Kidney (tissue), 22 donors: ENCODE data around the gene CGA. TPM values are rescaled to one million over a fixed set of nuclear protein-coding genes. Genes with fewer than 3 reads are reported as not detected.
"Not testable (repeated sequence)": the region's sequence is repeated elsewhere in the genome, so short reads cannot be mapped to it uniquely, and the experiment has no call there.

Source experiments
- DNase-seq, 5 donors: peaks; one replicate each; pipeline ENCODE4 v3.0.0-alpha.2; 2013 to 2020
- FAIRE-seq: peaks from 2 replicates; lab custom pipeline; 2012; peaks lifted over from hg19 to GRCh38; lab: Jason Lieb, UNC
- H3K27ac ChIP-seq, 2 donors: one replicate each; pipeline ENCODE4 v1.7.0; 2013; ENCODE audit warnings: low read depth in 2 of 2, low read length in 2 of 2, inconsistent platforms in 1 of 2
- H3K27me3 ChIP-seq: one replicate; pipeline ENCODE4 v1.7.1; 2013; ENCODE audit warnings: low read length, inconsistent platforms; ENCODE audit not compliant: control insufficient read depth, insufficient read depth
- H3K36me3 ChIP-seq, 3 donors: one replicate each; pipeline versions ENCODE4 v1.7.0 to v1.7.1; 2013; ENCODE audit warnings: low read length in 3 of 3, control low read depth in 1 of 3, inconsistent platforms in 1 of 3; ENCODE audit not compliant: insufficient read depth in 3 of 3, control insufficient read depth in 2 of 3
- H3K4me1 ChIP-seq, 3 donors: one replicate each; pipeline versions ENCODE4 v1.7.0 to v1.7.1; 2013; ENCODE audit warnings: low read length in 3 of 3, inconsistent platforms in 1 of 3, low read depth in 1 of 3; ENCODE audit not compliant: control insufficient read depth in 2 of 3, insufficient read depth in 2 of 3
- H3K4me3 ChIP-seq, 3 donors: one replicate each; pipeline versions ENCODE4 v1.7.0 to v1.8.1; 2013; ENCODE audit warnings: low read length in 3 of 3, control low read depth in 1 of 3, inconsistent platforms in 1 of 3
- H3K9ac ChIP-seq, 3 donors: one replicate each; pipeline versions ENCODE4 v1.7.0 to v1.7.1; 2013; ENCODE audit warnings: low read length in 3 of 3, control low read depth in 1 of 3, inconsistent platforms in 1 of 3
- H3K9me3 ChIP-seq, 3 donors: one replicate each; pipeline versions ENCODE4 v1.7.0 to v1.7.1; 2013; ENCODE audit warnings: low read length in 3 of 3, control low read depth in 1 of 3, inconsistent platforms in 1 of 3; ENCODE audit not compliant: control insufficient read depth in 2 of 3, insufficient read depth in 1 of 3
- intact Hi-C: fragments of 100-400 bp; cut with DNase I; formaldehyde crosslinking; loops from one replicate; pipeline ENCODE4 v1.11.1; 2022
- long read RNA-seq, 10 donors: library from polyadenylated mRNA in 1 of 10; unstranded in 1 of 10; transcript quantifications; one replicate each; pipeline ENCODE4 v2.0.0 and lab custom pipeline, GENCODE V29; 2021 to 2026
- polyA plus RNA-seq: library from polyadenylated mRNA; stranded (reverse); fragments of 350-450 nt; fragmentation: Illumina TruSeq; extraction: RNeasy Lipid Tissue Mini Kit (QIAGEN cat#74804); gene quantifications from one replicate; pipeline ENCODE4 v1.2.3, GENCODE V29; 2014; ENCODE audit warnings: low read depth, low replicate concordance; ENCODE audit not compliant: insufficient read depth
- total RNA-seq: library from RNA; stranded (reverse); fragmentation: NEBNext Ultra II Directional; extraction: Animal tissue kit (Norgen Biotek cat#: 25700); gene quantifications from one replicate; pipeline ENCODE4 v1.2.1, GENCODE V29; 2021
- TF ChIP-seq, protein P1 (sequence below): IDR thresholded peaks from 3 replicates; pipeline ENCODE4 v1.5.1; 2012; ENCODE audit warnings: mild to moderate bottlenecking, moderate library complexity, borderline replicate concordance; ENCODE audit not compliant: insufficient read depth; ENCODE audit errors: extremely low read depth
- donor health status: control.
- donor health status: control.
- donor health status: control.
- donor health status: control.
- donor health status: control.
- donor health status: DM: yes; HTN: yes; CAD: no.
- donor health status: Normal renal cell carcinoma (clear cell type).

The CGA gene
- total RNA-seq: not detected
- polyA plus RNA-seq: 2.8 TPM
- long read RNA-seq, donor 1: 0 reads
- long read RNA-seq, donor 2: 0 reads
- long read RNA-seq, donor 3, transcript CGA-204 (4 exons, 1,010 nt): major isoform, 18 of 27 reads
- long read RNA-seq, donor 3, partial matches to known transcripts: 9 of 27 reads
- long read RNA-seq, donor 3, other reads (novel, unspliced or antisense): 0 of 27 reads
- long read RNA-seq, donor 4: 0 reads
- long read RNA-seq, donor 5: 0 reads
- long read RNA-seq, donor 6: 0 reads
- long read RNA-seq, donor 7: 0 reads
- long read RNA-seq, donor 8: 0 reads
- long read RNA-seq, donor 9: 0 reads
- long read RNA-seq, donor 10, transcript CGA-206 (3 exons, 832 nt): minor isoform, 6 of 141 reads
- long read RNA-seq, donor 10, transcript CGA-204 (4 exons, 1,010 nt): major isoform, 131 of 141 reads
- long read RNA-seq, donor 10, partial matches to known transcripts: 0 of 141 reads
- long read RNA-seq, donor 10, other reads (novel, unspliced or antisense): 0 of 141 reads

DNA sequence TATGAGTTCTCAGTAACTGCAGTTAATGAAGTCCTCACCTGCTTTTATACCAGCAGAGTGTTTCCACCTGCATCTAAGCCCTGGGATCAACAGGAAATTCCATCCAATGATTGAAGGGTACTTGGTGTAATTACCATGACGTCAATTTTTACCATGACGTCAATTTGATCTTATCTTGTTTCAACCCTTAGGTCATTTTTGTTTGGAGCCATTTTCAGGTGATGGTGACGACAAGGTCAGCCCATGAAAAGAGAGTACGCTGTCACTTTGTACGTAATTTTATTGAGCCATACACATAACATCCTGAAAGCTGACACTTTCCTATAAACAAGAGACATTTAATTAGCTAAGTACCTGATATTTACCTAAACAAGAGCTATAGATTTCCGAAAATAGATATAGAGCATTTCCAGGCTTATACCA lies at the start of gene CGA:
TSS of gene CGA (minus strand) at position 20 of the 423 bp plus-strand sequence. CDS start 6,906 bp downstream, outside the sequence.
- H3K4me3 ChIP-seq: no peak within 1 kb of the TSS
- H3K9me3 ChIP-seq: no peaks in the 10 kb centered on the region
- DNase-seq (no peak), FAIRE-seq (no peak)
- intact Hi-C loops: no loop called here
- H3K36me3 ChIP-seq: no peaks in the 10 kb centered on the region
- TF ChIP-seq, protein P1, sequence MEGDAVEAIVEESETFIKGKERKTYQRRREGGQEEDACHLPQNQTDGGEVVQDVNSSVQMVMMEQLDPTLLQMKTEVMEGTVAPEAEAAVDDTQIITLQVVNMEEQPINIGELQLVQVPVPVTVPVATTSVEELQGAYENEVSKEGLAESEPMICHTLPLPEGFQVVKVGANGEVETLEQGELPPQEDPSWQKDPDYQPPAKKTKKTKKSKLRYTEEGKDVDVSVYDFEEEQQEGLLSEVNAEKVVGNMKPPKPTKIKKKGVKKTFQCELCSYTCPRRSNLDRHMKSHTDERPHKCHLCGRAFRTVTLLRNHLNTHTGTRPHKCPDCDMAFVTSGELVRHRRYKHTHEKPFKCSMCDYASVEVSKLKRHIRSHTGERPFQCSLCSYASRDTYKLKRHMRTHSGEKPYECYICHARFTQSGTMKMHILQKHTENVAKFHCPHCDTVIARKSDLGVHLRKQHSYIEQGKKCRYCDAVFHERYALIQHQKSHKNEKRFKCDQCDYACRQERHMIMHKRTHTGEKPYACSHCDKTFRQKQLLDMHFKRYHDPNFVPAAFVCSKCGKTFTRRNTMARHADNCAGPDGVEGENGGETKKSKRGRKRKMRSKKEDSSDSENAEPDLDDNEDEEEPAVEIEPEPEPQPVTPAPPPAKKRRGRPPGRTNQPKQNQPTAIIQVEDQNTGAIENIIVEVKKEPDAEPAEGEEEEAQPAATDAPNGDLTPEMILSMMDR: no peak
- no peak within 1 kb of the TSS for H3K9ac ChIP-seq
- H3K27ac ChIP-seq: no peak within 1 kb of the TSS
- no peaks in the 10 kb centered on the region for H3K4me1 ChIP-seq
- H3K27me3 ChIP-seq: no peaks in the 10 kb centered on the region

DNA sequence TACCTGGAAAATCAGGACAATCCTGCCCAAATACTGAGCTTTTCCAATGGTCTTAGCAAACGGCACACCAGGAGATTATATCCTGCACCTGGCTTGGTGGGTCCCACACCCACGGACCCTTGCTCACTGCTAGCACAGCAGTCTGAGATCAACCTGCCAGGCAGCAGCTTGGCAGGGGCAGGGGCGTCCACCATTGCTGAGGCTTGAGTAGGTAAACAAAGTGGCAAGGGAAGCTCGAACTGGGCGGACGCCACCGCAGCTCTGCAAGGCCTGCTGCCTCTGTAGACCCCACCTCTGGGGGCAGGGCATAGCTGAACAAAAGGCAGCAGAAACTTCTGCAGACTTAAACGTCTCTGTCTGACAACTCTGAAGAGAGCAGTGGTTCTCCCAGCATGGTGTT lies 45.0 kb upstream of the CGA start:
- H3K27me3 ChIP-seq, intact Hi-C loops, H3K27ac ChIP-seq, FAIRE-seq, DNase-seq, H3K4me1 ChIP-seq, H3K9me3 ChIP-seq, H3K4me3 ChIP-seq, H3K9ac ChIP-seq, H3K36me3 ChIP-seq: not testable (repeated sequence)

DNA sequence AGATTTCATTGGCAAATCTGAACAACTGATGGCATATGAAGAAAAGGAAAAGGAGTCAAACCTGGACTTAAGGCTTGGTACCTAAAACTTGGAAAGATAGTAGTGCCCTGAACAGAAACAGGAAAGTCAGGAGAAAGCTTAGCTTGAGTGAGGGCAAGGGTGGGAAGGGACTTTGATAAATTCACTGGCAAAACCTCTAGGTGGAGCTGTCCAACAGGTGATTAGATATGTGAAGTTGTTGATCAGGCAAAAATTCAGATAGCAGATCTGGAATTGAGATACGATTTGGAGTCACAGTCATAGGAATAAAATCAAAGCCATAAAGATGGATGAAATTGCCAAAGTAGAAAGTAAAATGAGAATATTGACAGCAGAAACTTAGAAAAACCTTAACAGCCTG lies 44.3 kb upstream of the CGA start:
- Histone ChIP-seq H3K27me3 (no peaks in the 10 kb centered on the region), H3K9ac (no peak overlapping the region), H3K4me1 (no peaks in the 10 kb centered on the region), H3K9me3 (no peaks in the 10 kb centered on the region), H3K36me3 (no peaks in the 10 kb centered on the region), H3K27ac (no peak overlapping the region), H3K4me3 (no peak overlapping the region)
- intact Hi-C loops: no loop called here
- FAIRE-seq (peak; percentile 50), DNase-seq (peak in 1 of 5 donors; percentile 28)
- TF ChIP-seq, protein P1: peak; percentile 70

DNA sequence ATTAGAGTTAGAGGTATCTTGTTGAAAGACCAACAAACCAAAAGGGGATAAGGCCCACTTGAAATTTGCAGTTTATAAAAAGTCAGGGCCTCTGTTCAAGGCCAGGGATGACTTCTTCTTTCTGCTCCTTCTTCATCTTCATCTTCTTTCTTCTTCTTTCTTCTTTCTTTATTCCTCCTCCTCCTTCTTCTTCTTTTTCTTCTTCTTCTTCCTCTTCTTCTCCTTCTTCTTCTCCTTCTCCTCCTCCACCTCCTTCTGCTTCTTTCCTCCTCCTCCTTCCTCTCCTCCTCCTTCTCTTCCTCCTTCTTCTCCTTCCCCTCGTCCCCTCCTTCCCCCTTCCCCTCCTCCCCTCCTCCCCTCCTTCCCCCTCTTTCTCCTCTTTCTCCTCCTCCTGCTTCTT lies 42.1 kb upstream of the CGA start:
- no peaks in the 10 kb centered on the region for H3K9me3 ChIP-seq
- no peaks in the 10 kb centered on the region for H3K36me3 ChIP-seq
- TF ChIP-seq, protein P1: no peak
- no peaks in the 10 kb centered on the region for H3K4me1 ChIP-seq
- intact Hi-C loops: no loop called here
- no peak overlapping the region for H3K9ac ChIP-seq
- no peaks in the 10 kb centered on the region for H3K27me3 ChIP-seq
- H3K4me3 ChIP-seq: no peak overlapping the region
- FAIRE-seq (no peak), DNase-seq (no peak)
- no peak overlapping the region for H3K27ac ChIP-seq
